Fibroblast of mammary gland (primary cell): Measurements from ENCODE around the gene RSPH1.
A peak's percentile ranks its signal among the peaks of the same experiment; 100 is the strongest.

ENCODE experiments used
- DNase-seq: peaks from one replicate; pipeline ENCODE4 v3.0.0-alpha.2; 2010; ENCODE audit warnings: low read depth
- H3K4me3 ChIP-seq: 2 replicates; pipeline ENCODE4 v1.5.1; 2011; ENCODE audit warnings: low read depth, mild to moderate bottlenecking, low read length, moderate library complexity; ENCODE audit not compliant: control insufficient read depth
- CTCF ChIP-seq: conservative IDR thresholded peaks from 2 replicates; pipeline ENCODE4 v1.5.1; 2011; ENCODE audit warnings: low read depth, low read length, inconsistent platforms; ENCODE audit not compliant: control insufficient read depth, insufficient read depth

Gene RSPH1

GRCh38 chr21:42542196-42542595 is 46.2 kb upstream of the RSPH1 start:
- no peak for DNase-seq
- TF ChIP-seq CTCF: no peak

GRCh38 chr21:42541618-42542017 is 45.6 kb upstream of the RSPH1 start:
- no peak for TF ChIP-seq CTCF
- DNase-seq: no peak
- no peak overlapping the region for H3K4me3 ChIP-seq

More at GRCh38 chr21:42542196-42542595, 46.2 kb upstream of the RSPH1 start:
- no peak overlapping the region for H3K4me3 ChIP-seq

GRCh38 chr21:42541174-42541573 is 45.1 kb upstream of the RSPH1 start:
- TF ChIP-seq CTCF: no peak

GRCh38 chr21:42540396-42540795 is 44.4 kb upstream of the RSPH1 start:
- no peak for TF ChIP-seq CTCF
- DNase-seq: no peak
- H3K4me3 ChIP-seq: no peak overlapping the region

More at GRCh38 chr21:42541174-42541573, 45.1 kb upstream of the RSPH1 start:
- no peak overlapping the region for H3K4me3 ChIP-seq
- no peak for DNase-seq

- peak; percentile 4 for TF ChIP-seq CTCF
- no peak overlapping the region for H3K4me3 ChIP-seq
- DNase-seq: no peak
Measured at GRCh38 chr21:42539931-42540343, 43.9 kb upstream of the RSPH1 start.

GRCh38 chr21:42539342-42539741 is 43.3 kb upstream of the RSPH1 start:
- no peak for TF ChIP-seq CTCF

GRCh38 chr21:42538479-42539275 is 42.7 kb upstream of the RSPH1 start:
- no peak for TF ChIP-seq CTCF
- no peak overlapping the region for H3K4me3 ChIP-seq
- DNase-seq: no peak

More at GRCh38 chr21:42539342-42539741, 43.3 kb upstream of the RSPH1 start:
- H3K4me3 ChIP-seq: no peak overlapping the region
- DNase-seq: no peak
